ENCODE data around the gene SH3PXD2B. TPM values are rescaled to one million over a fixed set of nuclear protein-coding genes. Genes with fewer than 3 reads are reported as not detected.

SH3PXD2B gene
- total RNA-seq, 1 donor from 2014 or later, result 81.1 TPM

GRCh38 chr5:172313915-172314314 is 140.4 kb downstream of the SH3PXD2B start:
- TF ChIP-seq, protein P1, sequence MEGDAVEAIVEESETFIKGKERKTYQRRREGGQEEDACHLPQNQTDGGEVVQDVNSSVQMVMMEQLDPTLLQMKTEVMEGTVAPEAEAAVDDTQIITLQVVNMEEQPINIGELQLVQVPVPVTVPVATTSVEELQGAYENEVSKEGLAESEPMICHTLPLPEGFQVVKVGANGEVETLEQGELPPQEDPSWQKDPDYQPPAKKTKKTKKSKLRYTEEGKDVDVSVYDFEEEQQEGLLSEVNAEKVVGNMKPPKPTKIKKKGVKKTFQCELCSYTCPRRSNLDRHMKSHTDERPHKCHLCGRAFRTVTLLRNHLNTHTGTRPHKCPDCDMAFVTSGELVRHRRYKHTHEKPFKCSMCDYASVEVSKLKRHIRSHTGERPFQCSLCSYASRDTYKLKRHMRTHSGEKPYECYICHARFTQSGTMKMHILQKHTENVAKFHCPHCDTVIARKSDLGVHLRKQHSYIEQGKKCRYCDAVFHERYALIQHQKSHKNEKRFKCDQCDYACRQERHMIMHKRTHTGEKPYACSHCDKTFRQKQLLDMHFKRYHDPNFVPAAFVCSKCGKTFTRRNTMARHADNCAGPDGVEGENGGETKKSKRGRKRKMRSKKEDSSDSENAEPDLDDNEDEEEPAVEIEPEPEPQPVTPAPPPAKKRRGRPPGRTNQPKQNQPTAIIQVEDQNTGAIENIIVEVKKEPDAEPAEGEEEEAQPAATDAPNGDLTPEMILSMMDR (IDR thresholded peaks at IDR 0.05), result no peak

GRCh38 chr5:172312286-172312685 is 142.0 kb downstream of the SH3PXD2B start:
- Mint-ChIP-seq H3K27ac (ENCODE audit: unreplicated experiment) (no peak overlapping the region), H3K36me3 (ENCODE audit: low read depth) (no peaks in the 10 kb centered on the region), H3K4me1 (ENCODE audit: low read depth) (peaks cover 7% of the 10 kb centered on the region), H3K9me3 (ENCODE audit: low read depth) (no peaks in the 10 kb centered on the region), H3K27me3 (ENCODE audit: low read depth) (peaks cover 2% of the 10 kb centered on the region), H3K4me3 (ENCODE audit: unreplicated experiment) (no peak overlapping the region)
- TF ChIP-seq, protein P1 (IDR thresholded peaks at IDR 0.05), result no peak
- no peak for DNase-seq (ENCODE audit: low spot score)

More at GRCh38 chr5:172313915-172314314, 140.4 kb downstream of the SH3PXD2B start:
- H3K36me3 Mint-ChIP-seq (ENCODE audit: low read depth), result no peaks in the 10 kb centered on the region
- H3K27me3 Mint-ChIP-seq (ENCODE audit: low read depth), result no peaks in the 10 kb centered on the region
- H3K27ac Mint-ChIP-seq (ENCODE audit: unreplicated experiment), result no peak overlapping the region
- no peaks in the 10 kb centered on the region for H3K9me3 Mint-ChIP-seq (ENCODE audit: low read depth)
- no peak for DNase-seq (ENCODE audit: low spot score)
- H3K4me3 Mint-ChIP-seq (ENCODE audit: unreplicated experiment), result no peak overlapping the region
- peaks cover 7% of the 10 kb centered on the region for H3K4me1 Mint-ChIP-seq (ENCODE audit: low read depth)

DNA sequence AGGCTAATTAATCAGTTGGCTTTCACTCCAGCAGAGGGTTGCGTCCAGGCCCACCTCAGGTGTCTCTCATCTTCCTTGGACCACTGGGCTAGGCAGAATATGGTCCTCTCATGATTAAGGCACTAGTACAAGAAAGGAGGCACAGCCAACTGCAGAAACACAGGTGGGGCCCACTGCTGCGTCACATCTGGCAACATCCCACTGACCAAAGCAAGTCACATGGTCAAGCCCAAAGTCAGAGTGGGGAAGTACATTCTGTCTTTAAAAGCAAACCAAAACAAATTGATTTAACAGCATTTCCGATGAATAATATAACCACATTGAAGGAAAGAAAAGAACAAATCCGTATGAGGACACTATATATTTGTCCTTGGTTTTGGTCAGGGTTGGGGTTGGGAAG is 142.7 kb downstream of the SH3PXD2B start:
- no peak for DNase-seq (ENCODE audit: low spot score)
- TF ChIP-seq, protein P1 (IDR thresholded peaks at IDR 0.05), result no peak
- peaks cover 7% of the 10 kb centered on the region for H3K4me1 Mint-ChIP-seq (ENCODE audit: low read depth)
- H3K27ac Mint-ChIP-seq (ENCODE audit: unreplicated experiment), result no peak overlapping the region
- peaks cover 2% of the 10 kb centered on the region for H3K27me3 Mint-ChIP-seq (ENCODE audit: low read depth)
- no peaks in the 10 kb centered on the region for H3K9me3 Mint-ChIP-seq (ENCODE audit: low read depth)
- H3K36me3 Mint-ChIP-seq (ENCODE audit: low read depth), result no peaks in the 10 kb centered on the region
- H3K4me3 Mint-ChIP-seq (ENCODE audit: unreplicated experiment), result no peak overlapping the region

GRCh38 chr5:172311026-172311425 is 143.3 kb downstream of the SH3PXD2B start:
- no peak overlapping the region for H3K27ac Mint-ChIP-seq (ENCODE audit: unreplicated experiment)
- no peak for DNase-seq (ENCODE audit: low spot score)
- TF ChIP-seq, protein P1 (IDR thresholded peaks at IDR 0.05), result no peak
- H3K9me3 Mint-ChIP-seq (ENCODE audit: low read depth), result no peaks in the 10 kb centered on the region
- peaks cover 7% of the 10 kb centered on the region for H3K4me1 Mint-ChIP-seq (ENCODE audit: low read depth)
- H3K4me3 Mint-ChIP-seq (ENCODE audit: unreplicated experiment), result no peak overlapping the region
- H3K36me3 Mint-ChIP-seq (ENCODE audit: low read depth), result no peaks in the 10 kb centered on the region
- H3K27me3 Mint-ChIP-seq (ENCODE audit: low read depth), result peaks cover 2% of the 10 kb centered on the region

GRCh38 chr5:172305380-172305779 is 148.9 kb downstream of the SH3PXD2B start:
- DNase-seq (ENCODE audit: low spot score), result no peak
- Mint-ChIP-seq H3K4me3 (ENCODE audit: unreplicated experiment) (no peak overlapping the region), H3K4me1 (ENCODE audit: low read depth) (peaks cover 2% of the 10 kb centered on the region), H3K27ac (ENCODE audit: unreplicated experiment) (no peak overlapping the region), H3K9me3 (ENCODE audit: low read depth) (no peaks in the 10 kb centered on the region), H3K36me3 (ENCODE audit: low read depth) (no peaks in the 10 kb centered on the region), H3K27me3 (ENCODE audit: low read depth) (peaks cover 2% of the 10 kb centered on the region)
- TF ChIP-seq, protein P1 (IDR thresholded peaks at IDR 0.05), result no peak
